Left lung (tissue), 10 donors: ENCODE measurements around the gene PLEKHS1. TPM values are rescaled to one million over a fixed set of nuclear protein-coding genes. Genes with fewer than 3 reads are reported as not detected.

Experiments
- ATAC-seq: fragments of 200-7000 bp; cut with Tn5 transposase; one replicate; pipeline ENCODE4 v1.9.1; 2020; ENCODE audit warnings: moderate library complexity
- DNase-seq, 4 donors: peaks; one replicate each; pipeline ENCODE4 v3.0.0-alpha.2; 2013 to 2020
- H3K27ac ChIP-seq, 2 donors: fragments of 200-600 bp; sonication (generic) in 1 of 2; one replicate each; pipeline versions ENCODE4 v1.5.0 to v1.8.0; 2020 to 2021
- H3K27me3 ChIP-seq, 2 donors: fragments of 200-600 bp; sonication (generic) in 1 of 2; one replicate each; pipeline versions ENCODE4 v1.5.0 to v1.8.0; 2020 to 2021
- H3K36me3 ChIP-seq, 2 donors: fragments of 200-600 bp; sonication (generic) in 1 of 2; one replicate each; pipeline versions ENCODE4 v1.5.0 to v1.8.0; 2020 to 2021
- H3K4me1 ChIP-seq, 2 donors: fragments of 200-600 bp; one replicate each; pipeline ENCODE4 v1.8.0; 2021
- H3K4me3 ChIP-seq, 2 donors: fragments of 200-600 bp; sonication (generic) in 1 of 2; one replicate each; pipeline versions ENCODE4 v1.5.0 to v1.8.0; 2020 to 2021; ENCODE audit warnings: mild to moderate bottlenecking in 1 of 2
- H3K9me3 ChIP-seq, 2 donors: fragments of 200-600 bp; sonication (generic) in 1 of 2; one replicate each; pipeline versions ENCODE4 v1.5.0 to v1.8.0; 2020 to 2021
- CTCF ChIP-seq, 2 donors: fragments of 200-600 bp; sonication (generic) in 1 of 2; IDR thresholded peaks; one replicate each; pipeline versions ENCODE4 v1.5.0 to v1.8.0; 2021; ENCODE audit warnings: antibody characterized with exemption in 2 of 2
- intact Hi-C, 2 donors: fragments of 100-400 bp; cut with DNase I; formaldehyde crosslinking; loops; one replicate each; pipeline versions ENCODE4 v1.11.2 to v1.14.2; 2022
- polyA plus RNA-seq, 6 donors: library from polyadenylated mRNA; unstranded; fragments of 120-200 nt; gene quantifications; one replicate each; pipeline ENCODE4 v1.2.1, GENCODE V29; 2013; ENCODE audit not compliant: insufficient read length in 6 of 6
- total RNA-seq, 2 donors: library from RNA; stranded (reverse); fragmentation: NEBNext Ultra II Directional; extraction: Animal tissue kit (Norgen Biotek cat#: 25700); gene quantifications; one replicate each; pipeline ENCODE4 v1.2.1, GENCODE V29; 2021
- donor health status: DM: no; HTN: yes; CAD: no.
- donor health status: DM: no; HTN: no; CAD: no.

Gene PLEKHS1
- total and polyA plus RNA-seq, 8 donors: 0.05 to 4.7 (median 0.13) TPM; not detected in 1

- no peaks in the 10 kb centered on the region for H3K27me3 ChIP-seq
- no peak for DNase-seq
- no peak for ATAC-seq
- TF ChIP-seq CTCF (IDR thresholded peaks at IDR 0.05): no peak
- H3K9me3 ChIP-seq: no peaks in the 10 kb centered on the region
- peaks cover 0 to 10% of the 10 kb centered on the region in 2 donors for H3K4me1 ChIP-seq
- H3K27ac ChIP-seq: no peak overlapping the region
- intact Hi-C loops: no loop called here
- H3K4me3 ChIP-seq: no peak overlapping the region
- peaks cover 0 to 46% of the 10 kb centered on the region in 2 donors for H3K36me3 ChIP-seq
These were observed 18.5 kb upstream of the PLEKHS1 start for GRCh38 chr10:113732966-113733365.

GRCh38 chr10:113733635-113734034 lies 17.8 kb upstream of the PLEKHS1 start:
- no peak for TF ChIP-seq CTCF (IDR thresholded peaks at IDR 0.05)
- H3K27ac ChIP-seq: no peak overlapping the region
- DNase-seq (no peak), ATAC-seq (no peak)
- peaks cover 0 to 39% of the 10 kb centered on the region in 2 donors for H3K36me3 ChIP-seq
- H3K9me3 ChIP-seq: no peaks in the 10 kb centered on the region
- H3K4me1 ChIP-seq: peaks cover 0 to 10% of the 10 kb centered on the region in 2 donors
- no peaks in the 10 kb centered on the region for H3K27me3 ChIP-seq
- intact Hi-C loops: no loop called here
- H3K4me3 ChIP-seq: no peak overlapping the region

GRCh38 chr10:113735913-113736312 lies 15.6 kb upstream of the PLEKHS1 start:
- Histone ChIP-seq H3K9me3 (no peaks in the 10 kb centered on the region), H3K27me3 (no peaks in the 10 kb centered on the region), H3K36me3 (peaks cover 0 to 16% of the 10 kb centered on the region in 2 donors), H3K4me3 (no peak overlapping the region), H3K27ac (no peak overlapping the region), H3K4me1 (peaks cover 0 to 10% of the 10 kb centered on the region in 2 donors)
- ATAC-seq: peak; percentile 88
- intact Hi-C loops: no loop called here
- no peak for TF ChIP-seq CTCF (IDR thresholded peaks at IDR 0.05)
- DNase-seq: peak in 1 of 4 donors; percentile 37

GRCh38 chr10:113736576-113736975 lies 14.9 kb upstream of the PLEKHS1 start:
- Histone ChIP-seq H3K4me3 (no peak overlapping the region), H3K27ac (no peak overlapping the region), H3K27me3 (no peaks in the 10 kb centered on the region), H3K36me3 (peaks cover 0 to 10% of the 10 kb centered on the region in 2 donors), H3K9me3 (no peaks in the 10 kb centered on the region), H3K4me1 (peaks cover 0 to 10% of the 10 kb centered on the region in 2 donors)
- DNase-seq (peak in 1 of 4 donors; percentile 22), ATAC-seq (peak; percentile 70)
- intact Hi-C loops: no loop called here
- no peak for TF ChIP-seq CTCF (IDR thresholded peaks at IDR 0.05)

GRCh38 chr10:113739031-113739430 lies 12.5 kb upstream of the PLEKHS1 start:
- Histone ChIP-seq H3K27ac (no peak overlapping the region), H3K27me3 (no peaks in the 10 kb centered on the region), H3K9me3 (no peaks in the 10 kb centered on the region), H3K4me1 (peaks cover 0 to 10% of the 10 kb centered on the region in 2 donors), H3K4me3 (no peak overlapping the region), H3K36me3 (no peaks in the 10 kb centered on the region)
- TF ChIP-seq CTCF (IDR thresholded peaks at IDR 0.05): no peak
- no peak for DNase-seq
- no peak for ATAC-seq
- intact Hi-C loops: no loop called here
